ENCODE results near the gene GPX4.

Gene GPX4

GRCh38 chr19:1116726-1117581, 13.2 kb downstream of the GPX4 start:
- H3K4me2 ChIP-seq (ENCODE audit: low read length): no peak overlapping the region
- no peaks in the 10 kb centered on the region for H3K27me3 ChIP-seq (ENCODE audit: control insufficient read depth, insufficient read depth, low read length)
- H3K4me1 ChIP-seq (ENCODE audit: control insufficient read depth, insufficient read depth, low read length): peaks cover 13% of the 10 kb centered on the region
- no peaks in the 10 kb centered on the region for H3K9me3 ChIP-seq (replicated peaks; ENCODE audit: low read length)
- no peak overlapping the region for H3K9ac ChIP-seq (ENCODE audit: low read depth, low read length)
- peaks cover 81% of the 10 kb centered on the region for H3K36me3 ChIP-seq (ENCODE audit: insufficient read depth, low read length)
- no peak overlapping the region for H3K4me3 ChIP-seq (ENCODE audit: low read length)

GRCh38 chr19:1117654-1118053, 13.9 kb downstream of the GPX4 start:
- Histone ChIP-seq H3K36me3 (ENCODE audit: insufficient read depth, low read length) (peaks cover 79% of the 10 kb centered on the region), H3K27me3 (ENCODE audit: control insufficient read depth, insufficient read depth, low read length) (no peaks in the 10 kb centered on the region), H3K9me3 (replicated peaks; ENCODE audit: low read length) (no peaks in the 10 kb centered on the region), H3K4me2 (ENCODE audit: low read length) (no peak overlapping the region), H3K9ac (ENCODE audit: low read depth, low read length) (no peak overlapping the region), H3K4me3 (ENCODE audit: low read length) (no peak overlapping the region), H3K4me1 (ENCODE audit: control insufficient read depth, insufficient read depth, low read length) (peaks cover 13% of the 10 kb centered on the region)

- Histone ChIP-seq H3K4me3 (ENCODE audit: low read length) (no peak overlapping the region), H3K4me1 (ENCODE audit: control insufficient read depth, insufficient read depth, low read length) (peaks cover 3% of the 10 kb centered on the region), H3K9ac (ENCODE audit: low read depth, low read length) (no peak overlapping the region), H3K27me3 (ENCODE audit: control insufficient read depth, insufficient read depth, low read length) (no peaks in the 10 kb centered on the region), H3K36me3 (ENCODE audit: insufficient read depth, low read length) (peaks cover 81% of the 10 kb centered on the region), H3K4me2 (ENCODE audit: low read length) (no peak overlapping the region), H3K9me3 (replicated peaks; ENCODE audit: low read length) (no peaks in the 10 kb centered on the region)
Observed at GRCh38 chr19:1118999-1119398, 15.2 kb downstream of the GPX4 start.

- H3K4me3 ChIP-seq (ENCODE audit: low read length): no peak overlapping the region
- H3K4me1 ChIP-seq (ENCODE audit: control insufficient read depth, insufficient read depth, low read length): no peaks in the 10 kb centered on the region
- no peaks in the 10 kb centered on the region for H3K9me3 ChIP-seq (replicated peaks; ENCODE audit: low read length)
- no peak overlapping the region for H3K4me2 ChIP-seq (ENCODE audit: low read length)
- no peaks in the 10 kb centered on the region for H3K27me3 ChIP-seq (ENCODE audit: control insufficient read depth, insufficient read depth, low read length)
- H3K9ac ChIP-seq (ENCODE audit: low read depth, low read length): no peak overlapping the region
- H3K36me3 ChIP-seq (ENCODE audit: insufficient read depth, low read length): peaks cover 82% of the 10 kb centered on the region
Observed at GRCh38 chr19:1119475-1120217, 15.9 kb downstream of the GPX4 start.

- Histone ChIP-seq H3K9ac (ENCODE audit: low read depth, low read length) (no peak overlapping the region), H3K4me3 (ENCODE audit: low read length) (no peak overlapping the region), H3K27me3 (ENCODE audit: control insufficient read depth, insufficient read depth, low read length) (no peaks in the 10 kb centered on the region), H3K4me2 (ENCODE audit: low read length) (no peak overlapping the region), H3K4me1 (ENCODE audit: control insufficient read depth, insufficient read depth, low read length) (peaks cover 10% of the 10 kb centered on the region), H3K9me3 (replicated peaks; ENCODE audit: low read length) (no peaks in the 10 kb centered on the region), H3K36me3 (ENCODE audit: insufficient read depth, low read length) (peaks cover 87% of the 10 kb centered on the region)
Observed at GRCh38 chr19:1121395-1121794, 17.6 kb downstream of the GPX4 start.

GRCh38 chr19:1122021-1122971, 18.5 kb downstream of the GPX4 start:
- Histone ChIP-seq H3K4me3 (ENCODE audit: low read length) (no peak overlapping the region), H3K9me3 (replicated peaks; ENCODE audit: low read length) (no peaks in the 10 kb centered on the region), H3K9ac (ENCODE audit: low read depth, low read length) (no peak overlapping the region), H3K36me3 (ENCODE audit: insufficient read depth, low read length) (peaks cover 88% of the 10 kb centered on the region), H3K27me3 (ENCODE audit: control insufficient read depth, insufficient read depth, low read length) (no peaks in the 10 kb centered on the region), H3K4me2 (ENCODE audit: low read length) (no peak overlapping the region), H3K4me1 (ENCODE audit: control insufficient read depth, insufficient read depth, low read length) (peaks cover 19% of the 10 kb centered on the region)

- Histone ChIP-seq H3K9ac (ENCODE audit: low read depth, low read length) (no peak overlapping the region), H3K36me3 (ENCODE audit: insufficient read depth, low read length) (peaks cover 88% of the 10 kb centered on the region), H3K9me3 (replicated peaks; ENCODE audit: low read length) (no peaks in the 10 kb centered on the region), H3K4me1 (ENCODE audit: control insufficient read depth, insufficient read depth, low read length) (peaks cover 24% of the 10 kb centered on the region), H3K27me3 (ENCODE audit: control insufficient read depth, insufficient read depth, low read length) (no peaks in the 10 kb centered on the region), H3K4me2 (ENCODE audit: low read length) (no peak overlapping the region), H3K4me3 (ENCODE audit: low read length) (no peak overlapping the region)
Observed at GRCh38 chr19:1122972-1123363, 19.2 kb downstream of the GPX4 start.

GRCh38 chr19:1123381-1123780, 19.6 kb downstream of the GPX4 start:
- H3K4me1 ChIP-seq (ENCODE audit: control insufficient read depth, insufficient read depth, low read length): peaks cover 25% of the 10 kb centered on the region
- no peaks in the 10 kb centered on the region for H3K9me3 ChIP-seq (replicated peaks; ENCODE audit: low read length)
- H3K36me3 ChIP-seq (ENCODE audit: insufficient read depth, low read length): peaks cover 86% of the 10 kb centered on the region
- H3K27me3 ChIP-seq (ENCODE audit: control insufficient read depth, insufficient read depth, low read length): no peaks in the 10 kb centered on the region
- H3K9ac ChIP-seq (ENCODE audit: low read depth, low read length): no peak overlapping the region
- no peak overlapping the region for H3K4me2 ChIP-seq (ENCODE audit: low read length)
- no peak overlapping the region for H3K4me3 ChIP-seq (ENCODE audit: low read length)

- no peak overlapping the region for H3K4me2 ChIP-seq (ENCODE audit: low read length)
- H3K4me1 ChIP-seq (ENCODE audit: control insufficient read depth, insufficient read depth, low read length): peaks cover 25% of the 10 kb centered on the region
- H3K27me3 ChIP-seq (ENCODE audit: control insufficient read depth, insufficient read depth, low read length): no peaks in the 10 kb centered on the region
- H3K36me3 ChIP-seq (ENCODE audit: insufficient read depth, low read length): peaks cover 79% of the 10 kb centered on the region
- no peak overlapping the region for H3K4me3 ChIP-seq (ENCODE audit: low read length)
- no peaks in the 10 kb centered on the region for H3K9me3 ChIP-seq (replicated peaks; ENCODE audit: low read length)
- no peak overlapping the region for H3K9ac ChIP-seq (ENCODE audit: low read depth, low read length)
Observed at GRCh38 chr19:1123885-1124677, 20.3 kb downstream of the GPX4 start.

- H3K4me3 ChIP-seq (ENCODE audit: low read length): no peak overlapping the region
- peak overlapping the region; percentile 44 for H3K4me2 ChIP-seq (ENCODE audit: low read length)
- peaks cover 38% of the 10 kb centered on the region for H3K4me1 ChIP-seq (ENCODE audit: control insufficient read depth, insufficient read depth, low read length)
- no peaks in the 10 kb centered on the region for H3K9me3 ChIP-seq (replicated peaks; ENCODE audit: low read length)
- H3K27me3 ChIP-seq (ENCODE audit: control insufficient read depth, insufficient read depth, low read length): no peaks in the 10 kb centered on the region
- peaks cover 69% of the 10 kb centered on the region for H3K36me3 ChIP-seq (ENCODE audit: insufficient read depth, low read length)
- H3K9ac ChIP-seq (ENCODE audit: low read depth, low read length): peak overlapping the region; percentile 67
Observed at GRCh38 chr19:1125601-1126467, 22.0 kb downstream of the GPX4 start.

All from skeletal muscle satellite cell (primary cell).